Caki2 (cell line): ENCODE data around the gene WWOX. TPM values are rescaled to one million over a fixed set of nuclear protein-coding genes. Genes with fewer than 3 reads are reported as not detected.
"Not testable (repeated sequence)": the region's sequence is repeated elsewhere in the genome, so short reads cannot be mapped to it uniquely, and the experiment has no call there.

Source experiments
- DNase-seq: peaks from one replicate; pipeline ENCODE4 v3.0.0-alpha.2; 2015; ENCODE audit warnings: low read depth
- in situ Hi-C: cut with HindIII; loops from 2 replicates; pipeline ENCODE4 v1.10.0; 2016; ENCODE audit warnings: low sequenced_read_pairs, low pct_unique_long_range_greater_than_20kb, mixed read lengths
- total RNA-seq: library from RNA; depleted of rRNA; stranded (reverse); fragments of >200 nt; shearing (Covaris generic); gene quantifications from 2 replicates; pipeline ENCODE4 v1.2.3, GENCODE V29; 2014; ENCODE audit warnings: low replicate concordance

The WWOX gene
- total RNA-seq, 1 experiment from 2014 or later: 15.1 TPM

DNA sequence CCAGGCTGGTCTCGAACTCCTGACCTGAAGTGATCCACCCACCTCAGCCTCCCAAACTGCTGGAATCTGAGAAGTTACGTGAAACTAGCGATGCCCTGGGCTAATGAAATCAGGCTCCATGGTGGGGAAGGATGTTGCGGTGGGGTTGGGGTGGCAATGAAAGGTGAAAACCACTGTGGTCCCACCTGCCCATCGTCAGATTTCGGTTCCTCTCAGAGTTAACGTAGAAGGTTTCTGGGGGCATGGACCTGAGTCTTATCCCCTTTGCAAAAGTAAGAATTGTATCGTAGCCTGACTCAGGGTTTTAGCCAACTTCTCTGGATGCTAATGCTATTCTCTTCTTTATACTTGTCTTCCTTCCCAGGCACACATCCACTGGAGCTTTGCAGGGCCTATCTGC, 402.3 kb downstream of the WWOX start:
- no peak for DNase-seq
- in situ Hi-C loops: no loop called here

DNA sequence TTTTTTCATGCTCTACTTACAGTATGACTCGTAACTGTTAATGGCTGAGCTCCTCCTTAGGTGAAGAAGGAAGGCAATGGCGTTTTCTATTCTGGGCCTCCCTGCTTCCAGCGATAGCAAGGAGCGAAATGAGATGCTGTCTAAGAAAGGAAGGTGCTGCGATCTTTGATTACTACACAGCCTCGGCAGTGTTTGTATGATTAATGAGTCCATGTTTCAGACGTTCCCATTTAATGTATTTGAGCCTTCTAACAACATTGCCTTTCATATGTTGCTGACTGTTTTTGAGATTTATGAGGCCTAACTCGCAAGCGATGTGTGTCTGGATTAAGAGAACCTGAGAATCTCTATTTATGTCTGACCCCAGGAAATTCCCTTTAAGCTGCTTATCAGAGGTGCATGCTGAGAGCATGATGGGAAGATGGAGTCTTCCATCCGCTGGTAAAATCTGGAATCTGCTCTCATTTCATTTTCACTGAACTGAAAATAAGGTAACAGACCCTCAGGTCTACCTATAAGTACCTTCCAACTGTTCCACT, 403.4 kb downstream of the WWOX start:
- in situ Hi-C loops: no loop called here
- DNase-seq: no peak

DNA sequence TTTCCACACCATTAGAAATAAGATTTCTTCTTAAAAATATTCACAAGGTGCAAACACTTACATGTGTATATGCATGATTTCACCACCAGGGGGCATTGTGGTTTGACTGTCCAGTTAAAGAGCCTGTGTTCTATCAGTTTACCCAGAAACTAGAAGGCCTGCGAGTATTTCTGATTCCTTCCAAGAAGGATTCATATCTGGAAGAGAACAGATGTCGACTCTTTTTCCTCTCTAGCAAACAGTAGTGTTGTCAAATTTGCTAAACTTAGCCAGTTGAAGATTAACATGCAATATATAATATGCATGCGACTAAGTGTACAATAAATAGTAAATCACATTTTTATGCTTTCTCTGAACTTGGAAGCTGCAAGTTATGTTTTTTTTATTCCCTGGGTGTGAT, 404.1 kb downstream of the WWOX start:
- DNase-seq: peak; percentile 9
- in situ Hi-C loops: no loop called here

DNA sequence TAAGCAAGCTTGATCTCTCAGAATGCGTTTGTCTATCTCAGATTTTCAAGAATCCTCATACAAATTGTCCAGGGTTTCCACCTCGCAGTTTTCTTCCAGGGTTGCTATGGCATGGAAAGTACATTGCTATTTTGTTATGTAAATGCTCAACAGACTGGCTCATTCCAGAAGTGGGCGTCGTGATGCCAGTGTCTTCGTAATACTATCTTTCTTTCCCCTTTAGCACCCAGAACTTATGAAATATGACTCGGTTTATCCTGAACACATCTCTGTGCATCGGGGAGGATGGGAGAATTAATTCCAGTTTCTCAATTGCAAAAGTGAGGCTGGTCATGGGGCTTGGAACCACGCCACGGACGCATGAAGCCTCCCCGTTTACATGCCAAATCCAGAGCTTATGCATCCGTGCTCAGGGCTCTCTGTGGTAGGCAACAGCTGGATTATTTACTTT, 405.0 kb downstream of the WWOX start:
- in situ Hi-C loops: no loop called here

DNA sequence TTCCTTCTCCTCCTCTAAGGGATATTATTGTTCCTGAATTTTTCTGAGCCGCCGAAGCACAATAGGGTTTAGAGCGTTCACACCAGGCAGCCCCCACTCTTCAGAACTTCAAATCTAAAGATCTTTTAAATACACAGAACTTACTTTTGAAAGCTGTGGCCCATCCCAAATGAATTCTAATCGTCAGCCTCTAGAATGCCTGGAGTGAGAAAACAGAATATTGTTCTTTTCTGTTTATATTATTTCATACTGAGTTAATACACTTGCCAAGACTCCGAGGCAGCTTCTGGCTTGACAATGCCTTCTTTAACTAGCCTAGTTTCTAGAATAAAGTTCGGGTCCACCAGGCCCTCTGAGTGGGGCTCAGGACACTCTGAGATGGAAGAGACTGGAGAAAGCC, 405.6 kb downstream of the WWOX start:
- in situ Hi-C loops: no loop called here
- DNase-seq: no peak

More for the DNA sequence above, 405.0 kb downstream of the WWOX start:
- DNase-seq: no peak

DNA sequence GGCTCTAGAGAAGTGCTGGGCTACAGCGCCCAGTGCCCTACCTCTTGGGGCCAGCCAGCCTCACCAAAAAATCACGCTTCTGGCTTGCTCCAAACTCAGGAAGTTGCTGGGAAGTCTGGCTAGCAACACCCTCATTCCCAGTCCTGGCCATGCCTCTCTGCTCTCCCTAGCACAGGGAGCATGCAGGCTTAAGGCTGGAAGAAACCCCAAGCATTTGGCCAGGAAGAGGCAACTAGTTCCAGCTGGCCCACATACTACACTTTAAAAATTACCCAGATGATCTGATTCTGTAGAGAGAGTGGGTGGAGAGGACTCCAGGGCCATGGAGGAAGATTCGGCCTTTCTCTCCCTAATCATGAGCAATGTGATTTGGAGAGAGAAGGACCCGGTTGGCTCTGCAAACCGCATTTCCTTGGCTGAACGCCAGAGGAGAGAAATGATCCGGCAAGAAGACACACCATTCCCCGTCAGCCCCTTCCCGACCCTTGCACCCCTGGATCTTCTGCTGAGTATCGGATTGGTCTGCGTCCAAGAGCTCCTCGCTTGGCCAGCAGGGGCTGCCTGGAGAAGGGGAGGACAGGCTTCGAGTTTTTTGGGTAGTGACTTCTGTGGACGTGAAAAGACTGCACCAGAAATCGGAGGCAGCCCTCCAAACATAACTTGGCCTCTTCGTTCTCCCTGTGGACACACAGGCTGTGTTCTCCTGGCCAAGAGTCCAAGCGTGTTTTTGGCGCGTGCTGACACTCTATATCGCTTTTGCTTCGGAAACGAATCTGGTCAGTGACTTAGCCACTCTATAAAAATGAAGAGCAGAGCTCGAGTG, 406.3 kb downstream of the WWOX start:
- in situ Hi-C loops: no loop called here
- no peak for DNase-seq

DNA sequence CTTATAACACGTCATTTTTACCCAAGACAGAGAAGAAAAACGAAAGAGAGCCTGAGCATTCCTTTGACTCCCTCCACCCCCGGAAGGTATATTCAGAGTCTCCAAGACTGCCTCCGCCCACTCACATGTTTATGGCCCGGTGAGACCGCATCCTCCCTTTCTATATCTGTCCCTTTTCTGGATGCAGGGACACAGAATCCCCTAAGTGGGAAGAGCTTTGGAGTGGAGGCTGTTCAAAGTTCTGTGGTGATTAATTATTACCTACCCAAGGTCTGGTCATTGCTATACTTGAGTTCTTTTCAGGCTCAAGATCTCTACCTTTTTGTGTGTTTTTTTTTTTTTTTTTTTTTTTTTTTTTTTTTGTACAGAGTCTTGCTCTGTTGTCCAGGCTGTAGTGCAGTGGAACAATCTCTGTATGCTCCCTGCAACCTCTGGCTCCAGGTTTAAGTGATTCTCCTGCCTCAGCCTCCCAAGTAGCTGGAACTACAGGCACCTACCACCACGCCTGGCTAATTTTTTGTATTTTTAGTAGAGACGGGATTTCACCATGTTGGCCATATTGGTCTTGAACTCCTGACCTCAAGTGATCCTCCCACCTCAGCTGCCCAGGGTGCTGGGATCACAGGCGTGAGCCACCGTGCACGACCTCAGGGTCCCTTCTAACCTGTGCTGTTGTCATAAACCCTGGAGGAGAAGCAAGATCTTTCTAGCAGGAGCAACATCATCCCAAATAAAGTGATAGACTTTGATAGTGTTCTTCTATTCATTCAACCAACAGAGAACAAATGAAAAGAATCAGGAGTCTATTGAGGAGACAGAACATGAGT, 407.1 kb downstream of the WWOX start:
- in situ Hi-C loops: no loop called here
- DNase-seq: no peak

DNA sequence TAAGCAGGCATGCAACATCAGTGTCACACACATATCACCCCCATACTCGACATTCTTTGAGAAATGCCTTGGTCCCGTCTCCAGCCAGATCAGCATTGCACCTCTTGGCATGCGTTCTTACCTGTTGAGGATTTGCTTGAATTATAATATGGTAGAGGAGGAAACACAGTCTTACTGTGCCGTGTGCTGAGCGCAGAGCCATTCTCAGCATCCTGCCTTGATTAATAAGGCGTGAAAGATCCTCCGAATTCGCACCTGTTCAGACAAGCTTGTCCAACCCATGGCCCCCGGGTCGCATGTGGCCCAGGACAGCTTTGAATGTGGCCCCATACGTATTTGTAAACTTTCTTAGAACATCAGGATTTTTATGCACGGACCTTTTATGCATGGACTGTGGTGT, 408.1 kb downstream of the WWOX start:
- no peak for DNase-seq
- in situ Hi-C loops: no loop called here

DNA sequence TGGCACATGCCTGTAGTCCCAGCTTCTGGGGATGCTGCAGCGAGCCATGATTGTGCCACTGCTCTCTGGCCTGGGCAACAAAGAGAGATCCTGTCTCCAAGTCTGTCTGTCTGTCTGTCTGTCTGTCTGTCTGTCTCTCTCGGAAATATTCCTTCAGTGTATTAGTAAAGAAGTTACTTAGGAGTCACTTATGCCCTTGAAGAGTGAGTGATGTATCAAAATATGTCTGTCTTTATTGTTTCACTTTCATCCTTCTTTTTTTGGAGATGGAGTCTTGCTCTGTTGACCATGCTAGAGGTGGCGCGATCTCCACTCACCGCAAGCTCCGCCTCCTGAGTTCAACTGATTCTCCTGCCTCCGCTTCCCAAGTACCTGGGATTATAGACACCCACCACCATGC, 410.5 kb downstream of the WWOX start:
- no peak for DNase-seq
- in situ Hi-C loops: no loop called here

DNA sequence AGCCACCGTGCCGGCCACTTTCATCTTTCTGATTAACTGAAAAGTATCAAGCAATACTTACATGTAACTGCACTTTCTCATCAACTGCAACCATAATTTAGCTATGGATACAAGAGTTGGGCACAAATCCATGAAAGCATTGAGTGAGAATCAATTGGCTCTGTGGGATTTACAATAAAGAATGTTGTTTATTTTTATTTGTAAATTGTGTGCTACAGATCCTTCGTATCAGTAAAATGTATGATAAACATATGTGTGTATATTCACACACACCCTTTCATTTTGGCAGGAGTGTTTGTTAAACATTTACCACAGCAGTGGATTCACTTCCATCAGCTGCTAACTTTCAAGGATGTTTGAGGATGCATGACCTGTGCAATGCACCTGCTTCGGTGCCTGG, 411.0 kb downstream of the WWOX start:
- in situ Hi-C loops: no loop called here
- no peak for DNase-seq

DNA sequence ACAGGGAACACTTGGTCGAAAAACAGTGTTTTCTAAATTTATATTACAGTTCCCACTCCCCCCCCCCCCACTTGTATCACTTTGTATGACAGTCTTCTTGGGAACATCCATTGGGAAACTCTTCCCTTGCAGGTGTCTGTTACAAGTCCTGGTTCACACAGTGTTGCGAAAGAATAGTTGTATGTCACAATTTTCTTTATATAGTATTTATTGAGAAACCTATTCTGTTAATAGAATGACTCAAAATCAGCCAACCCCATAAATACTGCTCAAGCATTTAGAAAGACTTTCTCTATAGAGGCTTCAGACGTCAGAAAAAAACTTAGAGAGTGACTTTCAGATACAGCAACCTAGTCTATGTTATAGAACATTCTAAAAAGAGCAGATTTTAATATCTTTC, 414.4 kb downstream of the WWOX start:
- in situ Hi-C loops: no loop called here
- no peak for DNase-seq

DNA sequence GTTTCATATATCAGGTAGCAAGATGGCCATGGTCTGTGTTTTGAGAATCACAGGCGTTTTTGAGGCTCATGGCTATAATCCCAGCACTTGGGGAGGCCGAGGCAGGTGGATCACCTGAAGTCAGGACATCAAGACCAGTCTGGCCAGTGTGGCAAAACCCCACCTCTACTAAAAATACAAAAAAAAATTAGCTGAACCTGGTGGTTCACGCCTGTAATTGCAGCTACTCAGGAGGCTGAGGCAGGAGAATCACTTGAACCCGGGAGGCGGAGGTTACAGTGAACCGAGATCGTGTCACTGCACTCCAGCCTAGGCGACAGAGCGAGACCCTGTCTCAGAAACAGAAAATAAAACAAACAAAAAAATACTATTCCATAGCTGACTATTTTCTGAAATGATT, 415.4 kb downstream of the WWOX start:
- DNase-seq, in situ Hi-C loops: not testable (repeated sequence)

DNA sequence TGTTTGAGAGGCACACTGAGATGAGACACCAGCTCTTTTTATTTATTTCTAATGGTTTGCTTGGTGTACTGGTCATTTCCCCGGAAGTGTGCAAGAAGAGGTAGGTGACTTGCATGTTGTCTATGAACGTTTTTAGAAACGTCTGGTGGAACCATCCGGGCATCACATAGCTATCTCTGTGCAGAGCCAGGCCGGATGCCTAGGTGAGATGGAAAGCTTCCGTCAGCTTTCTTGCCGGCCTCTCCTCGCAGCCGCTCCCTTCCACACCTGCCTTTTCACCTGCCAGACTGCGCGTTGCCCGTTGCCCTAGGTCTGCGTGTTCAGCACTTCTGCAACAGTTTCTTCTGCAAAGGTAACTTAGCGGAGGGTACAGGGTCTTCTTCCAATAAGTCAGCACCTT, 416.0 kb downstream of the WWOX start:
- DNase-seq: no peak
- in situ Hi-C loops: no loop called here

DNA sequence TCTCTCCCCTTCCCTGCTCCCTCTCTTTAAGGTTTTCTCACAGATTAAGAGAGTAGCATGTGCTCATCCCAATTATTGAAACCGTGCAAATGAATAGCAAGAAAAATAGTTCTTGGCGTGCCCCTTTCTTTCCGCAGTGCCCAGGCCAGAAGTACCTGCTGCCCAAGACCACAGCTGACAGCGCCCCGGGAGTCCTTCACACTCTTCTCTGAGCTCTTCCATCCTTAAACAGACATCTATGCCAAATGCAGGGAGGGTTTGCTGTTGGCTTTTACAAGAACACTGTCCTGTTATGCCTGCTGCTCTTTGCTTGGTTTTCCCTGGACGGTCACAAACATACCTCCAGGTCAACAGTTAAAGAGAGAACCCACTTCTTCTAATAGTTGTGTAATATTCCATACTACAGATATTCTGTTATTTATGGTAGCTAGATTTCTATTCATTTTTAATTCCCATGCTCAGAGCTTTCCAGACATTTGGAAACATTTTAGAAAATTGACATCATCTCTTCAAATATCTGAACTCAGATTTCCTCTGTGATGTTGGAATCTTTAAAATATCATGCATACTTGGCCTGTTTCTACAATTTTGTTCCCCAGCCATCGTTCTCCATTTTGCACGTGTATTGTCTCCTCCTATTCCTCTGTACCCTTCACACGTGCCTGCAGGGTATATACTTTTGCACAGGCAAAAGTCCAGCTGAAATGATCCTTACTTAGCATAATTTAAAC, 416.7 kb downstream of the WWOX start:
- DNase-seq: no peak
- in situ Hi-C loops: no loop called here

DNA sequence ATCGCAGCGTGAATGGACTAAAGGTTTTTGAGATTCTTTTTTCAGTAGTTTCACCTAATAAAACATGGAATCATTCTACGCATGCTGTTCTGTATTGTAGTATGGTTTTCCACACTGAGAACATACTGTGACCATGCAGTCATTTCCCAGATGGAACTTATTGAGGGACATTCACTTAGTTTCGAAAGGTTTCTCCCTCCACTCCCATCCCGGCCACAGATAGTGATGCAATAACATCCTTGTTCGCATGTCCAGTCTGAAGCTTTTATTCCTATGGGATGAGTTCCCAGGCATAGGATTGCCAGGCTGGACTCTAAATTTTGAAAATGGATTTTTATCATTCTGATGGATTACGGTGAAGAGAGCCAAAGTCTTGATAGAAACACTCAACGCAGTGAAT, 420.4 kb downstream of the WWOX start:
- no peak for DNase-seq
- in situ Hi-C loops: no loop called here

DNA sequence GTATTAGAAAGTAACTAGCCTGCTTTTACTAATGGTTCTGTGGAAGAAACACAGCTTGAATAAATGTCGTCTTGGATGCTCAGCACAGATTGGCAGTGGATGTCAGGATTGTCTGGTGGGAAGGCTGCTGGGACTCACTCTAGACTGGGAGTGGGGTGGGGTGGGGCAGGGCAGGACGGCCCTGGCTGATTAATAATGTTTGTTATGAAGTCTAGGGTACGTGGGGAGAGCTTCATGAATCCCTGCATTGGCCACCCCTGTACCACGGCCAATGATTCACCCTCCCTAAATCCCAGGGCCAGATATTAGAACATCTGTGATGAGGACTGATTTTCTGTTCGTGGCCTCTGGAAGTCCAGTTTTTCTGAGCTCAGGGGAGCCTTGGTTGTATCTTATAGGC, 421.0 kb downstream of the WWOX start:
- DNase-seq: no peak
- in situ Hi-C loops: no loop called here

DNA sequence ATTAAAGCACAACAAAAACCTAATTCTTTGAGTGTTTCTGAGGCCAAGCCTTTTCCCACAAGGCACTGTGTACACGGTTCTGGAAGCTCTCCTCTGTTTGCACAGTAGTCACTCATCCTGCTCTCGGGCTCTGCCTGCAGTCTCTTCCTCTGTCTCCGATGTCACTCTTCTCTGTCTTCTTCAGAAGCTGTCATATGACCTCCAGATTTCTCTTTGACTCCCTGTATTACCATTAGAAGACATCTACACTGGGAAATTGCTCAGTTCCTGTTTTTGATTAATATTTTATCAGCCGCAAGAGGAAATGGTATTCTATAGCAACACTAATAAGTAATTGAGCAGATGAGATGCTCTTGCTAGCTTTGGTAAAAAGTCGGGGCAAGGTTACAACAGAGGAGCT, 422.9 kb downstream of the WWOX start:
- DNase-seq: no peak
- in situ Hi-C loops: no loop called here

DNA sequence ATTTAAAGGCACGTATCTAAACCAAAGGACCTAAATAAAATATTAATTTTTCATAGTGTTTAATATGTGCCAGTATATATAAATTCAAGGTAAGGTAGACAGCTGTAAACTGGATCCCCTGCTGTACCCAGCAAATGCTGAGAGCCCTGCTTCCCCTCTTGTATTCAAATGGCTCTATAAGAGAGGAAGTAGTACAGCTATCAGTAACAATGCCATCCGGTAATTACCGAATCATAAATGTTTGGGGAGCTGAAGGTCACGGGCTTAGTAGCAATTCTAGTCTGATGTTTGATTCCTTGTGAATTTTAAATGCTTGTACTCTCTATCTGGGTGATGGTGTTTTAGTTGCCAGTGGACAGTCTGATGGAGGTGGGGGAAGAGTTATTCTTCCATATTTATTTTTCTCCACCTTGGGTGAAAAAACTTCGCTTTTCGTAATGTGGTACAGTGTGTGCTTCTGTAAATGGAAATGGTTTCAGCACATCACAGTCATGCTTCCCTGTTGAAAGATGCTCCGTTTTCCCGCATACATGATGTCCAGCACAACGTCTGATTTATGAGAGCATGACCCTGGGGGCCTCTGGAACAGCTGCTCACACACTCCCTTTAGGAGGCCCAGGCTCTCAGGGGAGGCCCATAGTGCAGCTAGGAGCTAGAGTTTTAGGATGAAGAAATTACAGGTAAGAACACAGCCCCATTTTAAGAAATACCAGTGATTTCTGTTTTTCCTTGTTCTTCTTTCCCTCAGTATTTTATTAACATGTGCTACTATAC, 423.9 kb downstream of the WWOX start:
- DNase-seq: no peak
- in situ Hi-C loops: no loop called here
